ENCODE data around the gene MRPS31.
"Not testable (repeated sequence)": the region's sequence is repeated elsewhere in the genome, so short reads cannot be mapped to it uniquely, and the experiment has no call there.

MRPS31 gene

DNA sequence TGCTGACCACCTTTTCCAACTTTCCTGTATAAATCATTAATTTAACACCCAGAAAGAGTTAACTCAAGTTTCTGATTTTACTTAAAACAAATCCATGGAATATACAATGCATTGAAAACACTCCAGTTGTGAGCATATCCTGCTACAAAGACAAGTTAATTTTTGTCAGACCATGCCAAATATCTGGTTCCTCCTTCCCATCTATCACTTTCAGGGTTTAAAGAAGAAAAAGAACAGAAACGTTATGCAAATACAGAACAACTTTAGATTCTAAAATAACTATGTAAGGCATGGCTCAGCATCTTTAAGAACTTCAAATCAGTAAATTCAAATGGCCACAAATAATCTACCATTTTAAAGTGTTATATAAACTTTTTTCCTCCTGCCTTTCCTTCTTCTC, 14.9 kb downstream of the MRPS31 start:
- TF ChIP-seq, protein P1, sequence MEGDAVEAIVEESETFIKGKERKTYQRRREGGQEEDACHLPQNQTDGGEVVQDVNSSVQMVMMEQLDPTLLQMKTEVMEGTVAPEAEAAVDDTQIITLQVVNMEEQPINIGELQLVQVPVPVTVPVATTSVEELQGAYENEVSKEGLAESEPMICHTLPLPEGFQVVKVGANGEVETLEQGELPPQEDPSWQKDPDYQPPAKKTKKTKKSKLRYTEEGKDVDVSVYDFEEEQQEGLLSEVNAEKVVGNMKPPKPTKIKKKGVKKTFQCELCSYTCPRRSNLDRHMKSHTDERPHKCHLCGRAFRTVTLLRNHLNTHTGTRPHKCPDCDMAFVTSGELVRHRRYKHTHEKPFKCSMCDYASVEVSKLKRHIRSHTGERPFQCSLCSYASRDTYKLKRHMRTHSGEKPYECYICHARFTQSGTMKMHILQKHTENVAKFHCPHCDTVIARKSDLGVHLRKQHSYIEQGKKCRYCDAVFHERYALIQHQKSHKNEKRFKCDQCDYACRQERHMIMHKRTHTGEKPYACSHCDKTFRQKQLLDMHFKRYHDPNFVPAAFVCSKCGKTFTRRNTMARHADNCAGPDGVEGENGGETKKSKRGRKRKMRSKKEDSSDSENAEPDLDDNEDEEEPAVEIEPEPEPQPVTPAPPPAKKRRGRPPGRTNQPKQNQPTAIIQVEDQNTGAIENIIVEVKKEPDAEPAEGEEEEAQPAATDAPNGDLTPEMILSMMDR (conservative IDR thresholded peaks at IDR 0.05) = no peak
- no peak for TF ChIP-seq ZFX (IDR thresholded peaks at IDR 0.05)
- H3K27ac ChIP-seq = no peak overlapping the region

DNA sequence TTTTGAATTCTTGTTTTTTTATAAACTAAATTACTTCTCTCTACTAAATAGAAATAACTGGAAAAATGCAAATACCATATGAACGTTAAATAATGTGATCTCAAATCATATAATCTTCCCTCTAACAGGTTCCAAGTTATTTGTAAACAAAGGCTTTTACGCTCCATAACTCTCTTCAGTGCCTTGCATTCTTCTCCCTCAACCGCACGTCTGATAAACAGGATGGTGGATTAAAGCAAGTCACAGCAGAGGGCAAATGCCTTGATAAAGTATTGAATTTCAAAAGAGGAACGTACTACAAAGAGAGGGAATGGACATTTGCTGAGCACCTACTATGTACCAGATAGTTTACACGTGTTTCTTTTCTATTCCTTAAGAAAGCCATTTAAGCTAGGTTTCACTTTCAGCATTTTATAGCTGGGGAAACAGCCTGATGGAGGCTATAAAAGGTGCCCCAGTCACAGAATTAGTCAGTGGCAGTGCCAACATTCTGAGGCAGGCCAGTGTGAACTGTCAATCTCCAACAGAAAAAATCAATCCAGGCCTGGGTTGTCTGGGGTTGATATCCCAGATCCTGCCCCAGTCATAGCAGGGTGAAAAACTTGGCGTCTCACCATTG, 15.8 kb downstream of the MRPS31 start:
- TF ChIP-seq, protein P1 (conservative IDR thresholded peaks at IDR 0.05) = no peak
- TF ChIP-seq ZFX (IDR thresholded peaks at IDR 0.05) = no peak
- no peak overlapping the region for H3K27ac ChIP-seq

DNA sequence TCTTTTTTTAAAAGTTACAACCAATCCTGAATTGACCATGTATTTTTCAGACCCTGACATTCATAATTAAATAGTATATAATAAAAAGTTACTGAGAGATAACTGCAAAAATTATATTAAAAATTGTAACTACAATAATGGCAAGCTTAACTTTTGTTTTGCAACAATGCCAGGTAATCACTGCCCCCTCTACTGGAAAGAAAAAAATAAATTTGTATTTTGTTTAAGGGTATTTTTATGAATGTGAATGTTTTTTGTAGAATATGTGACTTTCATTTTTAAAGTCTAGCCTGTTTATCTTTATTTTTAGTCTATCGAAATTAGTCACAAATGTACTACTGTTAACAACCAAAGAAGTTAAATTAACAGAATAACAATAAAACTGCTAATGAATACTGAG, 21.7 kb downstream of the MRPS31 start:
- TF ChIP-seq, protein P1 (conservative IDR thresholded peaks at IDR 0.05) = peak; percentile 41
- TF ChIP-seq ZFX (IDR thresholded peaks at IDR 0.05) = no peak
- H3K27ac ChIP-seq = no peak overlapping the region

DNA sequence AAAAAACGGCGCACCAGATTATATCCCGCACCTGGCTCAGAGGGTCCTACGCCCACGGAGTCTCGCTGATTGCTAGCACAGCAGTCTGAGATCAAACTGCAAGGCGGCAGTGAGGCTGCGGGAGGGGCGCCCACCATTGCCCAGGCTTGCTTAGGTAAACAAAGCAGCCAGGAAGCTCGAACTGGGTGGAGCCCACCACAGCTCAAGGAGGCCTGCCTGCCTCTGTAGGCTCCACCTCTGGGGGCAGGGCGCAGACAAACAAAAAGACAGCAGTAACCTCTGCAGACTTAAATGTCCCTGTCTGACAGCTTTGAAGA, 35.8 kb downstream of the MRPS31 start:
- H3K27ac ChIP-seq = not testable (repeated sequence)

DNA sequence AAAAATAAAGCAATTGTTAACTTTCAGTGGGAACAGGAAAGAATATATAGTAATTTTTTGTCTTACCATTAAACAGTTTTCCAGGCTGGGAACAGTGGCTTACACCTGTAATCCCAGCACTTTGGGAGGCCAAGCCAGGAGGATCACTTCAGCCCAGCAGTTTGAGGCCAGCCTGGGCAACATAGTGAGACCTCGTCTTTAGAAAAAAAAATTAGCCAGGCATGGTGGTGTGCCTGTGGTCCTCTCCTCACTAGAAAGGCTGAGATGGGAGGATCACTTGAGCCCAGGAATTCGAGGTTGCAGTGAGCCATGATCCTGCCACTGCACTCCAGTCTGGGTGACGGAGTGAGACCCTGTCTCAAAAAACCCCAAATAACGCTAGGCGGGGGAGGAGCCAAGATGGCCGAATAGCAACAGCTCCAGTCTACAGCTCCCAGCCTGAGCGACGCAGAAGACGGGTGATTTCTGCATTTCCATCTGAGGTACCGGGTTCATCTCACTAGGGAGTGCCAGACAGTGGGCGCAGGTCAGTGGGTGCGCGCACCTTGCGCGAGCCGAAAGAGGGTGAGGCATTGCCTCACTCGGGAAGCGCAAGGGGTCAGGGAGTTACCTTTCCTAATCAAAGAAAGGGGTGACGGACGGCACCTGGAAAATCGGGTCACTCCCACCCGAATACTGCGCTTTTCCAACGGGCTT, 36.3 kb downstream of the MRPS31 start:
- not testable (repeated sequence) for H3K27ac ChIP-seq

DNA sequence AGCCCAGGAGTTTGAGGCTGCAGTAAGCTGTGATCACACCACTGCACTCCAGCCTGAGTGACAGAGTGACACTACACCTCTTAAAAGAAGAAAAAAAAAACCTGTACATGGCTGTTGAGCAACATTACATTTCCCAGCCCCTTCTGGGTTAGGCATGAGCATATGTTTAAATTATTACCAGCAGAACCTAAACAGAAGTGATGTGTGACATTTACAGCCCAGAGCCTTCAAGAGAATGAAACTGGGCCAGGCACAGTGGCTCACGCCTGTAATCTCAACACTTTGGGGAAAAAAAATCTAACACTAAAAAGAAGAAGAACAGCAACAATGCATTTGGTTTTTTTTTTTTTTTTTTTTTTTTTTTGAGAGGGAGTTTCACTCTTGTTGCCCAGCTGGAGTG, 38.3 kb downstream of the MRPS31 start:
- TF ChIP-seq, protein P1 (conservative IDR thresholded peaks at IDR 0.05) = no peak
- TF ChIP-seq ZFX (IDR thresholded peaks at IDR 0.05) = no peak
- H3K27ac ChIP-seq = no peak overlapping the region

DNA sequence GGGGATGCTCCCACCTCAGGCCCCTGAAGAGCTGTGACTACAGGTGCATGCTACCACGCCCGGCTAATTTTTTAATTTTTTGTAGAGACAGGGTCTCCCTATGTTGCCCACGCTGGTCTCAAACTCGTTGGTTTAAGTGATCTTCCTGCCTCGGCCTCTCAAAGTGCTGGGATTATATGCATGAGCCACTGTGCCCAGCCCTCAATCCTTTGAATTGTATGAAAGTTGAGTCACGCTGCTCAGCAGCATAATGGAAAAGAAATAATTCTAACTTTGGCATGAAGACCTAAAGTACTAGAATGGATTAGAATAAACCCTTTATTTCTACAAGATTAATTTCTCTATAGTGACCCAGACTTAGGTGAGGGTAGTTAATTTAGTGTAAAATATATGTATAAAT, 42.4 kb downstream of the MRPS31 start:
- no peak overlapping the region for H3K27ac ChIP-seq
- TF ChIP-seq ZFX (IDR thresholded peaks at IDR 0.05) = no peak
- TF ChIP-seq, protein P1 (conservative IDR thresholded peaks at IDR 0.05) = no peak

DNA sequence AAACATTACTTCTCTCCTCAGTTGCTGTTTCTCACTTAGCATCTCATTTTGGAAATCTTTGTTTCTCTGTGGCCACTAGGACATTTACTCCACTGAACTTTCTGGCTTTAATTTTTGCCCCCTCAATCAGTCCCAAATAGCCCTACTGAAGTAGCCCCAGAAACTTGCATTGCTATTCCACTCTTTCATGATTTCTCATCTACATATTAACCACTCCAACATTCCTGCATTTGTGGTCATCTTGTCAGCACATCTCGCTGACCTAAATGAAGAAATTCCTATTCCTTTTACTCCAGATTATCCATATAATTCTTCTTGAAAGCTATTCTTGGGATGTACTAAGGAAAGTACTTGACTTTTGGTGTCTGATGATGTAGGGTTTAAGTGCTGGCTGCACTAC, 56.6 kb downstream of the MRPS31 start:
- not testable (repeated sequence) for H3K27ac ChIP-seq

DNA sequence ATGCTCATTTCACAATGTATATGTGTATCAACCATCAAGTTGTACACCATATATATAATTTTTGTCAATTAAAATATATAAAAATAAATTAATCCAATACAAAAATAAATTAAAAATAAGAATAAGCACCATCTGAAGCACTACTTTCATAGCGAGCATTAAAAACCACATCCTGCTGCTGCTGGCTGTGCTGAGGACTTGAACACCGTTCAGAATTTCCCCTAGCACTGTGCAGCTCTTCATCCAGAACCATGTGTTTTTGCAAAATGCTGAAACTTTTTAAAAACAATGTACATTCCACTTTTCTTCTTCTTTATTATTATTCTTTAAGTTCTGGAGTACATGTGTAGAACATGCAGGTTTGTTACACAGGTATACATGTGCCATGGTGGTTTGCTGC, 64.6 kb downstream of the MRPS31 start:
- H3K27ac ChIP-seq = no peak overlapping the region
- TF ChIP-seq ZFX (IDR thresholded peaks at IDR 0.05) = no peak

DNA sequence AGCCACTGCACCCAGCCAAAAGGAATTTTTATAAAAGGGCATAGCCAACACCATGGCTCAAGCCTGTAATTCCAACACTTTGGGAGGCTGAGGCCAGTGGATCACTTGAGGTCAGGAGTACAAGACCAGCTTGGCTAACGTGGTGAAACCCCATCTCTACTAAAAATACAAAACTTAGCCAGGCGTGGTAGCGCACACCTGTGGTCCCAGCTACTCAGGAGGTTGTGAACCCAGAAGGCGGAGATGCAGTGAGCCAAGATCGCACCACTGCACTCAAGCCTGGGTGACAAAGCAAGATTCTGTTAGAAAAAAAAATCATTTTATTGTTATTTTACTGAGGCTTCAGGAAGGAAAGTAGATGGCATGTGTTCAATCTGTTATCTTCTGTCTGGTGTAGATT, 73.3 kb downstream of the MRPS31 start:
- H3K27ac ChIP-seq = no peak overlapping the region
- TF ChIP-seq, protein P1 (conservative IDR thresholded peaks at IDR 0.05) = no peak
- no peak for TF ChIP-seq ZFX (IDR thresholded peaks at IDR 0.05)

All from C4-2B (cell line).